Hepatocyte (in vitro differentiated cells): ENCODE measurements around the gene P2RX1.

Source experiments
- EZH2 ChIP-seq: fragments of 200-600 bp; sonication (generic); IDR thresholded peaks from 2 replicates; pipeline ENCODE4 v1.6.1; 2016; ENCODE audit warnings: antibody characterized with exemption, mild to moderate bottlenecking, borderline replicate concordance
- EZH2phosphoT487 ChIP-seq: fragments of 200-600 bp; sonication (generic); IDR thresholded peaks from one replicate; pipeline ENCODE4 v1.6.1; 2018; ENCODE audit warnings: antibody characterized with exemption, mild to moderate bottlenecking, low read depth, moderate library complexity; ENCODE audit not compliant: unreplicated experiment, severe bottlenecking
- TF ChIP-seq, protein P1 (sequence below): fragments of 200-600 bp; sonication (generic); IDR thresholded peaks from 2 replicates; pipeline ENCODE4 v1.5.1; 2016; ENCODE audit warnings: antibody characterized with exemption, mild to moderate bottlenecking; ENCODE audit not compliant: poor library complexity

DNA sequence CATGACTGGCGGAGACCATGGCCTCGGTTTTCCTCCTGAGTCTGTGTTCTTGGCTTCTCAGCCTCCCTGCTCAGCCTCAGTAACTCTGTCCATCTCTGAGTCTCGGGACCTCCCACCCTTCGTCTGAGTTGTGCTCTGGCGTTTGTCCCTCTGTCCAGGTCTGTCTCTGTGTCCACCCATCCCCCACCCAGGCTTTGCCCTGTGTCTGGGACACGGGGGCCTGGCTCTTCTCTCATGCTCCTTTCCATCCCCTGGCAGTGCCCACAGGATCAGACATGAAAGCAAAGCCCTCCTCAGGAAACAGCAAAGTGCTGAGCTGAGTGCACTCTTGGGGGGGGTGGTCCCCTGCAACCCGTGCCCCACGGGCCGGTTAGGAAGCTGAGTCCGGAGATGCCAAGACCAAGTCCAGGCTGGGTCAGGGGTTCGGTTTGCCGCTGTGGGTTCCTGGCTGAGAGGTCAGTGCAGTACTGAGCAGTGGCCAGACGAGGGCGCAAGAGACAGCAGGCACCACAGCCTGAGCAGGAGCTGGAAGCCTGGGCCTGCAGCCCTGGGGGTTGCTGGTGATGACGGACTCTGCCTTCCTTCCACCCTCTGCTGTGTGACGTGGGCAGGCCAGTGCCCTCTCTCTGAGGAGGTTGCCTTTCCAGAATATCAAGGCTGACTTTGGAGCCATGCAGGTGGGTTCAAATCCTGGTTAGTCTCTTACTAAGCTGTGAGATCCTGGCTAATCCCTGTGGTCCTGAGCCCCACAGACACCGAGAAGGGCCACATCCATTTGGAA, 2.5 kb downstream of the P2RX1 start:
- TF ChIP-seq, protein P1, sequence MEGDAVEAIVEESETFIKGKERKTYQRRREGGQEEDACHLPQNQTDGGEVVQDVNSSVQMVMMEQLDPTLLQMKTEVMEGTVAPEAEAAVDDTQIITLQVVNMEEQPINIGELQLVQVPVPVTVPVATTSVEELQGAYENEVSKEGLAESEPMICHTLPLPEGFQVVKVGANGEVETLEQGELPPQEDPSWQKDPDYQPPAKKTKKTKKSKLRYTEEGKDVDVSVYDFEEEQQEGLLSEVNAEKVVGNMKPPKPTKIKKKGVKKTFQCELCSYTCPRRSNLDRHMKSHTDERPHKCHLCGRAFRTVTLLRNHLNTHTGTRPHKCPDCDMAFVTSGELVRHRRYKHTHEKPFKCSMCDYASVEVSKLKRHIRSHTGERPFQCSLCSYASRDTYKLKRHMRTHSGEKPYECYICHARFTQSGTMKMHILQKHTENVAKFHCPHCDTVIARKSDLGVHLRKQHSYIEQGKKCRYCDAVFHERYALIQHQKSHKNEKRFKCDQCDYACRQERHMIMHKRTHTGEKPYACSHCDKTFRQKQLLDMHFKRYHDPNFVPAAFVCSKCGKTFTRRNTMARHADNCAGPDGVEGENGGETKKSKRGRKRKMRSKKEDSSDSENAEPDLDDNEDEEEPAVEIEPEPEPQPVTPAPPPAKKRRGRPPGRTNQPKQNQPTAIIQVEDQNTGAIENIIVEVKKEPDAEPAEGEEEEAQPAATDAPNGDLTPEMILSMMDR = peak; percentile 92
- TF ChIP-seq EZH2 (no peak), EZH2phosphoT487 (no peak)
